NT2/D1 (cell line): ENCODE measurements around the gene ZNF732.

ENCODE experiments used
- DNase-seq: peaks from one replicate; pipeline ENCODE4 v3.0.0-alpha.2; 2011; ENCODE audit warnings: low read depth, low spot score
- H3K27me3 ChIP-seq: 2 replicates; pipeline ENCODE4 v1.6.0; 2011; ENCODE audit warnings: mild to moderate bottlenecking; ENCODE audit not compliant: insufficient read length, insufficient read depth
- H3K36me3 ChIP-seq: 2 replicates; pipeline ENCODE4 v1.6.1; 2011; ENCODE audit warnings: mild to moderate bottlenecking, low read length, mixed read lengths; ENCODE audit not compliant: insufficient read depth, insufficient read length
- H3K4me1 ChIP-seq: 2 replicates; pipeline ENCODE4 v1.5.1; 2011; ENCODE audit not compliant: insufficient read depth, insufficient read length
- H3K4me3 ChIP-seq: 2 replicates; pipeline ENCODE4 v1.5.1; 2011; ENCODE audit warnings: low read depth; ENCODE audit not compliant: insufficient read length
- H3K9ac ChIP-seq: 2 replicates; pipeline ENCODE4 v1.6.0; 2011; ENCODE audit warnings: low read depth; ENCODE audit not compliant: insufficient read length
- H3K9me3 ChIP-seq: 2 replicates; pipeline ENCODE4 v1.5.1; 2011; ENCODE audit warnings: mild to moderate bottlenecking, low read length; ENCODE audit not compliant: insufficient read depth
- SUZ12 ChIP-seq: IDR thresholded peaks from 2 replicates; pipeline ENCODE4 v1.6.1; 2011; ENCODE audit not compliant: insufficient read length, insufficient read depth; ENCODE audit errors: extremely low read depth
- YY1 ChIP-seq: IDR thresholded peaks from 2 replicates; pipeline ENCODE4 v1.6.1; 2011; ENCODE audit not compliant: insufficient read length, insufficient read depth
- ZNF274 ChIP-seq: IDR thresholded peaks from 2 replicates; pipeline ENCODE4 v1.6.1; 2011; ENCODE audit warnings: mild to moderate bottlenecking, low read depth, low read length

Gene ZNF732

GRCh38 chr4:304969-305680 lies at the start of gene ZNF732:
Gene ZNF732, minus strand, starts transcription at chr4:305474. Its CDS starts 164 bp downstream, at chr4:305310.
- peaks cover 18% of the 10 kb centered on the region for H3K9me3 ChIP-seq
- H3K9ac ChIP-seq: peak within 1 kb of the TSS; percentile 96
- H3K4me1 ChIP-seq: no peaks in the 10 kb centered on the region
- H3K36me3 ChIP-seq: peaks cover 20% of the 10 kb centered on the region
- peak within 1 kb of the TSS; percentile 98 for H3K4me3 ChIP-seq
- no peak for TF ChIP-seq ZNF274
- TF ChIP-seq YY1: no peak
- TF ChIP-seq SUZ12: no peak
- H3K27me3 ChIP-seq: no peaks in the 10 kb centered on the region
- DNase-seq: peak; percentile 91

GRCh38 chr4:340011-340410 lies 34.7 kb upstream of the ZNF732 start:
- H3K4me1 ChIP-seq: peaks cover 3% of the 10 kb centered on the region
- H3K36me3 ChIP-seq: peaks cover 43% of the 10 kb centered on the region
- TF ChIP-seq SUZ12 (no peak), YY1 (no peak), ZNF274 (no peak)
- DNase-seq: no peak
- H3K9me3 ChIP-seq: no peaks in the 10 kb centered on the region; the same call in 1 of the 2 replicates
- H3K4me3 ChIP-seq: no peak overlapping the region
- no peak overlapping the region for H3K9ac ChIP-seq
- H3K27me3 ChIP-seq: peaks cover 12% of the 10 kb centered on the region

GRCh38 chr4:338759-339097 lies 33.5 kb upstream of the ZNF732 start:
- peak overlapping the region; percentile 98 for H3K4me3 ChIP-seq
- no peak for DNase-seq
- H3K27me3 ChIP-seq: peaks cover 21% of the 10 kb centered on the region
- TF ChIP-seq ZNF274: no peak
- TF ChIP-seq SUZ12: no peak
- no peak for TF ChIP-seq YY1
- peaks cover 3% of the 10 kb centered on the region for H3K4me1 ChIP-seq
- H3K9me3 ChIP-seq: no peaks in the 10 kb centered on the region; the same call in 1 of the 2 replicates
- H3K9ac ChIP-seq: peak overlapping the region; percentile 95
- H3K36me3 ChIP-seq: peaks cover 32% of the 10 kb centered on the region

GRCh38 chr4:337932-338758 lies 32.9 kb upstream of the ZNF732 start:
- peaks cover 3% of the 10 kb centered on the region for H3K4me1 ChIP-seq

GRCh38 chr4:337143-337931 lies 32.1 kb upstream of the ZNF732 start, which contains the start of gene ZNF141:
Gene ZNF141, plus strand, starts transcription at chr4:337814. Its CDS starts 170 bp downstream, at chr4:337984.
- peak within 1 kb of the TSS; percentile 98 for H3K4me3 ChIP-seq

More at GRCh38 chr4:337932-338758, 32.9 kb upstream of the ZNF732 start:
- no peak for DNase-seq
- H3K4me3 ChIP-seq: peak overlapping the region; percentile 98
- peak overlapping the region; percentile 95 for H3K9ac ChIP-seq
- peaks cover 29% of the 10 kb centered on the region for H3K36me3 ChIP-seq
- peaks cover 21% of the 10 kb centered on the region for H3K27me3 ChIP-seq
- H3K9me3 ChIP-seq: no peaks in the 10 kb centered on the region; the same call in 1 of the 2 replicates
- TF ChIP-seq SUZ12 (no peak), ZNF274 (no peak), YY1 (no peak)

GRCh38 chr4:336893-337142 lies 31.5 kb upstream of the ZNF732 start:
- Histone ChIP-seq H3K36me3 (peaks cover 23% of the 10 kb centered on the region), H3K4me3 (peak overlapping the region; percentile 98), H3K9me3 (no peaks in the 10 kb centered on the region), H3K9ac (peak overlapping the region; percentile 95), H3K4me1 (peaks cover 3% of the 10 kb centered on the region), H3K27me3 (peaks cover 21% of the 10 kb centered on the region)
- DNase-seq: no peak
- TF ChIP-seq YY1: no peak
- no peak for TF ChIP-seq ZNF274
- no peak for TF ChIP-seq SUZ12

More at GRCh38 chr4:337143-337931, 32.1 kb upstream of the ZNF732 start, which contains the start of gene ZNF141:
- H3K4me1 ChIP-seq: peaks cover 3% of the 10 kb centered on the region
- peaks cover 21% of the 10 kb centered on the region for H3K27me3 ChIP-seq
- H3K36me3 ChIP-seq: peaks cover 26% of the 10 kb centered on the region
- no peak for TF ChIP-seq ZNF274
- no peak for TF ChIP-seq SUZ12
- H3K9me3 ChIP-seq: no peaks in the 10 kb centered on the region
- peak; percentile 96 for DNase-seq
- H3K9ac ChIP-seq: peak within 1 kb of the TSS; percentile 95
